ENCODE data around the gene PTAFR. TPM values are rescaled to one million over a fixed set of nuclear protein-coding genes. Genes with fewer than 3 reads are reported as not detected.

The PTAFR gene
- polyA plus RNA-seq, 2 of the 4 experiments (the other 2 are of a cell fraction): 0.17 to 0.58 TPM

GRCh38 chr1:28122183-28122582 is 54.3 kb downstream of the PTAFR start:
- no peak for TF ChIP-seq CTCF (IDR thresholded peaks at IDR 0.05)
- no peak for TF ChIP-seq USF2 (IDR thresholded peaks at IDR 0.05)
- no peak for DNase-seq (ENCODE audit: low read depth in 1 of 2, low spot score in 1 of 2)
- ChIA-PET CTCF (interaction anchor here (1.6 kb wide), 2 partner anchors 8 to 9 kb away, joined by 3 to 4 read pairs; no protein-coding TSS in a partner anchor), POLR2A (no interaction called here)
- H3K4me1 ChIP-seq: peaks cover 13% of the 10 kb centered on the region
- 86% methylated on average over 3 of the region's 3 CpGs for WGBS (ENCODE audit: missing lambda C conversion rate)
- peak overlapping the region in 1 of 2 experiments; percentile 89; a peak in 3 of 6 replicates for H3K27ac ChIP-seq
- no peak overlapping the region; the same call in 2 of the 3 replicates for H3K4me2 ChIP-seq
- ATAC-seq: no peak
- H3K9me3 ChIP-seq: no peaks in the 10 kb centered on the region
- no peak overlapping the region for H3K4me3 ChIP-seq
- no peak for FAIRE-seq

- DNase-seq (ENCODE audit: low read depth in 1 of 2, low spot score in 1 of 2): no peak
Measured at GRCh38 chr1:28119556-28119955, 56.9 kb downstream of the PTAFR start.

DNA sequence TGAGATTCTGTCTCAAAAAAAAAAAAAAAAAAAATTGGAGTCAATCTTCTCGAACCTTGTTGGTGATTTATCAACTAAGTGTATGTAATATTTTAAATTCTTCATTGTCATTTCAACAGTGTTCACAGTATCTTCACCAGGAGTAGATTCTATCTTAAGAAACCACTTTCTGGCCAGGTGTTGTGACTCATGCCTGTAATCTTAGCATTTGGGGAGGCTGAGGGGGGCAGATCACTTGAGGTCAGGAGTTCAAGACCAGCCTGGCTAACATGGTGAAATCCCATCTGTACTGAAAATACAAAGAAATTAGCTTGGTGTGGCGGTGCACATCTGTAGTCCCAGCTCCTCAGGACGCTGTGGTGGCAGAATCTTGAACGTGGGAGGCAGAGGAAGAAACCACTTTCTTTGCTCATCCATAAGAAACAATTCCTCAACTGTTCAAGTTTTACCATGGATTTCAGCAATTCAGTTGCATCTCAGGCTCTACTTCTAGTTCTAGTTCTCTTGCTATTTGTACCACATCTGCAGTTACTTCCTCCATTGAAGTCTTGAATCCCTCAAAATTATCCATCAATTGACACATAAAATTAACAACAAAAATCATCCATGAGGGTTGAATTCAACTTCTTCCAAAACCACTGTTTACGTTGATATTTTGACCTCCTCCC is 57.7 kb downstream of the PTAFR start:
- DNase-seq (ENCODE audit: low read depth in 1 of 2, low spot score in 1 of 2) (no peak), FAIRE-seq (no peak), ATAC-seq (no peak)
- 70% methylated on average over 5 of the region's 5 CpGs for WGBS (ENCODE audit: missing lambda C conversion rate)
- H3K9me3 ChIP-seq: no peaks in the 10 kb centered on the region
- H3K4me2 ChIP-seq: no peak overlapping the region
- peaks cover 13% of the 10 kb centered on the region for H3K4me1 ChIP-seq
- ChIA-PET POLR2A (no interaction called here), CTCF (interaction anchor here (0.7 to 0.8 kb wide), 2 partner anchors 11 to 991 kb away, joined by 3 read pairs; no protein-coding TSS in a partner anchor)
- no peak overlapping the region for H3K27ac ChIP-seq
- no peak overlapping the region for H3K4me3 ChIP-seq
- TF ChIP-seq JUN (IDR thresholded peaks at IDR 0.05) (no peak), USF2 (IDR thresholded peaks at IDR 0.05) (no peak), HOXB5 (CRISPR knock-in tag; IDR thresholded peaks at IDR 0.05) (no peak), RCOR1 (IDR thresholded peaks at IDR 0.05; ENCODE audit: low read depth, low read length) (no peak), FOSB (CRISPR knock-in tag; IDR thresholded peaks at IDR 0.05) (no peak), KDM1A (IDR thresholded peaks at IDR 0.05; ENCODE audit: low read depth) (no peak), NPAS2 (CRISPR knock-in tag; IDR thresholded peaks at IDR 0.05; ENCODE audit: borderline replicate concordance) (no peak), CHD4 (IDR thresholded peaks at IDR 0.05; ENCODE audit: borderline replicate concordance) (no peak), SREBF2 (IDR thresholded peaks at IDR 0.05) (no peak), MAZ (IDR thresholded peaks at IDR 0.05; ENCODE audit: borderline replicate concordance, low read depth, low read length) (no peak), CBX2 (IDR thresholded peaks at IDR 0.05; ENCODE audit: borderline replicate concordance, low read depth) (no peak), E2F6 (IDR thresholded peaks at IDR 0.05; ENCODE audit: borderline replicate concordance, low read depth) (no peak), HOXA7 (CRISPR knock-in tag; IDR thresholded peaks at IDR 0.05) (no peak), ZC3H11A (IDR thresholded peaks at IDR 0.05) (no peak), EHF (CRISPR knock-in tag; IDR thresholded peaks at IDR 0.05) (no peak), ZSCAN20 (CRISPR knock-in tag; IDR thresholded peaks at IDR 0.05) (no peak), TFCP2L1 (CRISPR knock-in tag; IDR thresholded peaks at IDR 0.05) (no peak), MAFK (IDR thresholded peaks at IDR 0.05; ENCODE audit: partially characterized antibody) (no peak), RARB (CRISPR knock-in tag; IDR thresholded peaks at IDR 0.05) (no peak)
- TF ChIP-seq, protein P1, sequence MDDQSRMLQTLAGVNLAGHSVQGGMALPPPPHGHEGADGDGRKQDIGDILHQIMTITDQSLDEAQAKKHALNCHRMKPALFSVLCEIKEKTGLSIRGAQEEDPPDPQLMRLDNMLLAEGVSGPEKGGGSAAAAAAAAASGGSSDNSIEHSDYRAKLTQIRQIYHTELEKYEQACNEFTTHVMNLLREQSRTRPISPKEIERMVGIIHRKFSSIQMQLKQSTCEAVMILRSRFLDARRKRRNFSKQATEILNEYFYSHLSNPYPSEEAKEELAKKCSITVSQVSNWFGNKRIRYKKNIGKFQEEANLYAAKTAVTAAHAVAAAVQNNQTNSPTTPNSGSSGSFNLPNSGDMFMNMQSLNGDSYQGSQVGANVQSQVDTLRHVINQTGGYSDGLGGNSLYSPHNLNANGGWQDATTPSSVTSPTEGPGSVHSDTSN (IDR thresholded peaks at IDR 0.05): no peak

More at GRCh38 chr1:28119556-28119955, 56.9 kb downstream of the PTAFR start:
- Histone ChIP-seq H3K27ac (no peak overlapping the region), H3K4me2 (no peak overlapping the region), H3K4me1 (peaks cover 13% of the 10 kb centered on the region), H3K9me3 (no peaks in the 10 kb centered on the region), H3K4me3 (no peak overlapping the region)
- WGBS (ENCODE audit: missing lambda C conversion rate): 86% methylated on average over 8 of the region's 8 CpGs
- ATAC-seq (no peak), FAIRE-seq (no peak)
- TF ChIP-seq MAZ (IDR thresholded peaks at IDR 0.05; ENCODE audit: borderline replicate concordance, low read depth, low read length) (no peak), RNF2 (IDR thresholded peaks at IDR 0.05; ENCODE audit: borderline replicate concordance, low read depth) (no peak), EHMT2 (IDR thresholded peaks at IDR 0.05; ENCODE audit: low read depth) (no peak), ELK1 (IDR thresholded peaks at IDR 0.05; ENCODE audit: low read depth, low read length) (no peak), ZFP36 (IDR thresholded peaks at IDR 0.05; ENCODE audit: borderline replicate concordance, partially characterized antibody) (no peak)
- CTCF ChIA-PET: interaction anchor here (1.2 to 2.5 kb wide), 2 partner anchors 29 to 90 kb away, joined by 3 to 6 read pairs; no protein-coding TSS in a partner anchor
- POLR2A ChIA-PET: no interaction called here

Measured in A549 (cell line).